ENCODE measurements around the gene MFAP5. TPM values are rescaled to one million over a fixed set of nuclear protein-coding genes. Genes with fewer than 3 reads are reported as not detected.

The MFAP5 gene
- total RNA-seq, 2 experiments from 2014 or later = not detected

- Mint-ChIP-seq H3K4me3 (no peak overlapping the region), H3K36me3 (ENCODE audit: low read depth) (no peaks in the 10 kb centered on the region), H3K4me1 (ENCODE audit: low read depth) (no peaks in the 10 kb centered on the region), H3K9me3 (no peaks in the 10 kb centered on the region), H3K27me3 (peaks cover 6% of the 10 kb centered on the region), H3K27ac (no peak overlapping the region)
- POLR2A ChIA-PET = no interaction called here
- CTCF ChIA-PET = interaction anchor here (0.6 to 3.4 kb wide), 6 partner anchors 27 to 385 kb away, joined by 3 to 23 read pairs (median 4); no protein-coding TSS in a partner anchor
- intact Hi-C loops (cut with micrococcal nuclease) = loop anchor here (10.0 kb wide), 1 partner anchor 389 kb away; no protein-coding TSS in a partner anchor
- DNase-seq (no peak), ATAC-seq (no peak)
- no peak for TF ChIP-seq CTCF (IDR thresholded peaks at IDR 0.05)
Measured at GRCh38 chr12:8655421-8655820, 7.2 kb downstream of the MFAP5 start.

- Mint-ChIP-seq H3K4me3 (no peak overlapping the region), H3K27me3 (peaks cover 10% of the 10 kb centered on the region), H3K4me1 (ENCODE audit: low read depth) (peaks cover 56% of the 10 kb centered on the region), H3K36me3 (ENCODE audit: low read depth) (no peaks in the 10 kb centered on the region), H3K9me3 (peaks cover 1% of the 10 kb centered on the region), H3K27ac (peak overlapping the region; percentile 66)
- TF ChIP-seq CTCF (IDR thresholded peaks at IDR 0.05) = no peak
- DNase-seq (peak; percentile 94), ATAC-seq (peak; percentile 76)
- ChIA-PET POLR2A (interaction anchor here (0.6 to 1.5 kb wide), 3 partner anchors 19 to 301 kb away, joined by 3 to 4 read pairs (median 3); partner anchors contain the start of gene M6PR), CTCF (interaction anchor here (0.9 to 3.3 kb wide), 14 partner anchors 9 to 401 kb away, joined by 3 to 21 read pairs (median 4); partner anchors contain the start of gene M6PR)
- intact Hi-C loops (cut with micrococcal nuclease) = loop anchor here (2.0 kb wide), 1 partner anchor 156 kb away; no protein-coding TSS in a partner anchor
Measured at GRCh38 chr12:8648576-8649205, 13.9 kb downstream of the MFAP5 start.

DNA sequence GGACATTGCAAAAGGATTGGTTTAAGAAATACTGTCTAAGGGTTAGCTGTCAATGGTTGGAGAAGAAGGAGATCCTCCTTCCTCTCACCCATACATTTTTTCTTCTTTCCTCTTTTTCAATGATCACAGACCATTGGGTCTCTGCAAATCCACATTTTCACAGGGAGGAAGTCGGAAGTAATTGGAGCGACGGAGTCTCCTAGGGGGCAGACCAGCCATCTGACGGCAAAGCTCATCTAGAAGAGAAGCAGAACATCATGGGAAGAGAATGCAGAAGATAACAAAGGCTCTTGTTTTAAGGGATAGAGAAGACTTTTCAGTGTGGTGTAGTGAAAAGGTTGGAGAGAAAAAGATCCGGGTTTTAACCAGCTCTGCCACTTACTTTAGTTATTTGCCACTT, 14.7 kb downstream of the MFAP5 start:
- H3K4me3 Mint-ChIP-seq = no peak overlapping the region
- no peaks in the 10 kb centered on the region for H3K36me3 Mint-ChIP-seq (ENCODE audit: low read depth)
- H3K27ac Mint-ChIP-seq = no peak overlapping the region
- H3K4me1 Mint-ChIP-seq (ENCODE audit: low read depth) = peaks cover 59% of the 10 kb centered on the region
- CTCF ChIA-PET = interaction anchor here (0.9 to 3.3 kb wide), 9 partner anchors 10 to 402 kb away, joined by 3 to 21 read pairs (median 4); no protein-coding TSS in a partner anchor
- no peak for TF ChIP-seq CTCF (IDR thresholded peaks at IDR 0.05)
- POLR2A ChIA-PET = interaction anchor here (0.6 to 1.5 kb wide), 3 partner anchors 18 to 301 kb away, joined by 3 to 4 read pairs (median 3); partner anchors contain the start of gene M6PR
- ATAC-seq (no peak), DNase-seq (no peak)
- H3K27me3 Mint-ChIP-seq = peaks cover 10% of the 10 kb centered on the region
- intact Hi-C loops (cut with micrococcal nuclease) = loop anchor here (2.0 kb wide), 1 partner anchor 155 kb away; no protein-coding TSS in a partner anchor
- peaks cover 1% of the 10 kb centered on the region for H3K9me3 Mint-ChIP-seq

DNA sequence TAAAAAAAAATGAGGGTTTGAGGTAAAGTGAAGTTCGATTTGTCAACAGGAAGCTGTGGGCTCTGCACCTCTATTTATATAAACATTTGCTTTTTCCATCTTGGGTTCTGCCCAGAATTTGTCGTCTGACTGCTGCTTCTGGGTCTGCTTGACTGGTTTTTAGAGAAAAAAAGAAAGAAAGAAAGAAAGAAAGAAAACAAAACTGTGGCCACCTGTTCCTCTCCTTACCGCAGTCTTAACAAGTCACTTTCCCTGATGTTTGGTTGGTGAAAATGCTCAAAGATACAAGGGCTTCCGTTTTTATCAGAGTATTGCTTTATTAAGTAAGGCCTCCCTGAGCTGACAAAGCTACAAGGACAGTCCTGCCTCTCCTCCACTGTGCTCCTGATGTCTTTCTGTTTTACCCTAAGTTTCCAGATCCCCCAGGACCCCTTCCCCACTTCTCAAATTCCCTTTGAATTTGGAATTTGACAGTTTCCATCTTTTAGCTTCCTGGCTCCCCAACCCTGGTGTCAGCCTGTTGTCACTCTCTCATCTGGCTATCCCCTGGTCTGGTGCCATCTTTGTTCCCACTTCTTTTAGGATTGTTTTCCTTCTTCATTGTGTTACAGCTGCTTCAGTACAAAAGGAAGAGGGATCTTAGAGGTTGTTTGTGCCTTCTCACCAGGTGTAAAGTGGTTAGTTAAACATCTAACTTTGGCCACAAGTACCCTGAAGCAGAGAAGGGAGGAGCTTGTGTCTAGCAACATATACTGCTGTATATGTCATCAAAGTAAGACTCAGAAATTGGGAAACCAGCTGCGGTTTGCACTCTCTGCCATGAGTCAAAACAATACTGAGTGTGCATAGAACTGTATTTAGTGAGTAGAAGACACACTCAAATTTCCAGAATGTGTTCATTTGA, 18.0 kb downstream of the MFAP5 start:
- H3K9me3 Mint-ChIP-seq = peaks cover 1% of the 10 kb centered on the region
- intact Hi-C loops (cut with micrococcal nuclease) = no loop called here
- H3K27ac Mint-ChIP-seq = peak overlapping the region; percentile 91
- peak overlapping the region; percentile 46 for H3K4me3 Mint-ChIP-seq
- H3K27me3 Mint-ChIP-seq = no peaks in the 10 kb centered on the region
- no peaks in the 10 kb centered on the region for H3K36me3 Mint-ChIP-seq (ENCODE audit: low read depth)
- ATAC-seq (peak; percentile 79), DNase-seq (peak; percentile 82)
- no peak for TF ChIP-seq CTCF (IDR thresholded peaks at IDR 0.05)
- CTCF ChIA-PET = interaction anchor here (0.7 to 1.6 kb wide), 6 partner anchors 13 to 383 kb away, joined by 3 to 6 read pairs (median 3); no protein-coding TSS in a partner anchor
- POLR2A ChIA-PET = no interaction called here
- H3K4me1 Mint-ChIP-seq (ENCODE audit: low read depth) = peaks cover 53% of the 10 kb centered on the region

All from activated CD8-positive, alpha-beta T cell treated with anti-CD3 and anti-CD28 coated beads for 36 hours (primary cell).